Measurements from ENCODE around the gene PTRH1. TPM values are rescaled to one million over a fixed set of nuclear protein-coding genes. Genes with fewer than 3 reads are reported as not detected.
A peak's percentile ranks its signal among the peaks of the same experiment; 100 is the strongest.

Gene PTRH1
- total RNA-seq, 1 donor = 16.3 TPM

GRCh38 chr9:127723013-127723412 lies 7.5 kb upstream of the PTRH1 start:
- H3K27ac ChIP-seq (ENCODE audit: low read depth, low read length) = no peak overlapping the region
- no peaks in the 10 kb centered on the region for H3K79me2 ChIP-seq (ENCODE audit: insufficient read depth, low read length)
- H3K4me1 ChIP-seq (ENCODE audit: insufficient read depth, low read length) = peaks cover 16% of the 10 kb centered on the region
- H3K4me2 ChIP-seq (ENCODE audit: insufficient read depth, low read length) = no peak overlapping the region
- no peaks in the 10 kb centered on the region for H3K27me3 ChIP-seq (ENCODE audit: insufficient read depth, low read length)
- H4K20me1 ChIP-seq (ENCODE audit: insufficient read depth, low read length) = peaks cover 4% of the 10 kb centered on the region
- no peaks in the 10 kb centered on the region for H3K9me3 ChIP-seq (ENCODE audit: low read depth, low read length)
- DNase-seq (ENCODE audit: insufficient read length, low spot score, missing footprints) = peak; percentile 30
- no peak for TF ChIP-seq CTCF (IDR thresholded peaks at IDR 0.05; ENCODE audit: extremely low read depth, low read depth, low read length)
- H2AFZ ChIP-seq (ENCODE audit: low read length) = no peak overlapping the region
- H3K4me3 ChIP-seq (ENCODE audit: insufficient read depth, low read length) = no peak overlapping the region
- no peaks in the 10 kb centered on the region for H3K36me3 ChIP-seq (ENCODE audit: insufficient read depth, low read length)

- Histone ChIP-seq H4K20me1 (ENCODE audit: insufficient read depth, low read length) (peaks cover 4% of the 10 kb centered on the region), H3K79me2 (ENCODE audit: insufficient read depth, low read length) (no peaks in the 10 kb centered on the region), H3K4me1 (ENCODE audit: insufficient read depth, low read length) (peaks cover 16% of the 10 kb centered on the region), H3K36me3 (ENCODE audit: insufficient read depth, low read length) (no peaks in the 10 kb centered on the region), H3K27me3 (ENCODE audit: insufficient read depth, low read length) (no peaks in the 10 kb centered on the region), H3K4me3 (ENCODE audit: insufficient read depth, low read length) (no peak overlapping the region), H3K27ac (ENCODE audit: low read depth, low read length) (no peak overlapping the region), H3K4me2 (ENCODE audit: insufficient read depth, low read length) (no peak overlapping the region), H2AFZ (ENCODE audit: low read length) (no peak overlapping the region), H3K9me3 (ENCODE audit: low read depth, low read length) (no peaks in the 10 kb centered on the region)
- peak; percentile 34 for DNase-seq (ENCODE audit: insufficient read length, low spot score, missing footprints)
- TF ChIP-seq CTCF (IDR thresholded peaks at IDR 0.05; ENCODE audit: extremely low read depth, low read depth, low read length) = no peak
Observed at GRCh38 chr9:127722055-127722745, 6.7 kb upstream of the PTRH1 start.

GRCh38 chr9:127721391-127721821 lies 5.9 kb upstream of the PTRH1 start:
- Histone ChIP-seq H2AFZ (ENCODE audit: low read length) (no peak overlapping the region), H4K20me1 (ENCODE audit: insufficient read depth, low read length) (peaks cover 4% of the 10 kb centered on the region), H3K9me3 (ENCODE audit: low read depth, low read length) (no peaks in the 10 kb centered on the region), H3K27ac (ENCODE audit: low read depth, low read length) (no peak overlapping the region), H3K36me3 (ENCODE audit: insufficient read depth, low read length) (no peaks in the 10 kb centered on the region), H3K4me2 (ENCODE audit: insufficient read depth, low read length) (no peak overlapping the region), H3K4me1 (ENCODE audit: insufficient read depth, low read length) (peaks cover 16% of the 10 kb centered on the region), H3K79me2 (ENCODE audit: insufficient read depth, low read length) (no peaks in the 10 kb centered on the region), H3K4me3 (ENCODE audit: insufficient read depth, low read length) (no peak overlapping the region), H3K27me3 (ENCODE audit: insufficient read depth, low read length) (no peaks in the 10 kb centered on the region)
- DNase-seq (ENCODE audit: insufficient read length, low spot score, missing footprints) = peak; percentile 56
- TF ChIP-seq CTCF (IDR thresholded peaks at IDR 0.05; ENCODE audit: extremely low read depth, low read depth, low read length) = no peak

- DNase-seq (ENCODE audit: insufficient read length, low spot score, missing footprints) = peak; percentile 82
- Histone ChIP-seq H4K20me1 (ENCODE audit: insufficient read depth, low read length) (peaks cover 4% of the 10 kb centered on the region), H3K27ac (ENCODE audit: low read depth, low read length) (no peak overlapping the region), H3K27me3 (ENCODE audit: insufficient read depth, low read length) (no peaks in the 10 kb centered on the region), H3K4me2 (ENCODE audit: insufficient read depth, low read length) (no peak overlapping the region), H3K4me1 (ENCODE audit: insufficient read depth, low read length) (peaks cover 20% of the 10 kb centered on the region), H2AFZ (ENCODE audit: low read length) (no peak overlapping the region), H3K36me3 (ENCODE audit: insufficient read depth, low read length) (no peaks in the 10 kb centered on the region), H3K4me3 (ENCODE audit: insufficient read depth, low read length) (no peak overlapping the region), H3K79me2 (ENCODE audit: insufficient read depth, low read length) (no peaks in the 10 kb centered on the region), H3K9me3 (ENCODE audit: low read depth, low read length) (no peaks in the 10 kb centered on the region)
- TF ChIP-seq CTCF (IDR thresholded peaks at IDR 0.05; ENCODE audit: extremely low read depth, low read depth, low read length) = no peak
Observed at GRCh38 chr9:127720865-127721227, 5.4 kb upstream of the PTRH1 start.
